NCI-H345 (cell line): ENCODE measurements around the gene GNAQ.
A peak's percentile ranks its signal among the peaks of the same experiment; 100 is the strongest.

Experiments used
- DNase-seq: peaks from one replicate; lab custom pipeline; 2025; lab: John Stamatoyannopoulos, UW

Gene GNAQ

GRCh38 chr9:77969083-77969482, 62.5 kb downstream of the GNAQ start:
- DNase-seq = no peak

GRCh38 chr9:77968506-77968905, 63.1 kb downstream of the GNAQ start:
- DNase-seq = peak; percentile 9

GRCh38 chr9:77966718-77967117, 64.9 kb downstream of the GNAQ start:
- DNase-seq = no peak

GRCh38 chr9:77965445-77966123, 66.0 kb downstream of the GNAQ start:
- peak; percentile 83 for DNase-seq

GRCh38 chr9:77964258-77964657, 67.4 kb downstream of the GNAQ start:
- no peak for DNase-seq

GRCh38 chr9:77961541-77961940, 70.1 kb downstream of the GNAQ start:
- DNase-seq = no peak

GRCh38 chr9:77960356-77961153, 71.1 kb downstream of the GNAQ start:
- no peak for DNase-seq

- no peak for DNase-seq
Observed at GRCh38 chr9:77959803-77960202, 71.8 kb downstream of the GNAQ start.

- DNase-seq = no peak
Observed at GRCh38 chr9:77957652-77958051, 74.0 kb downstream of the GNAQ start.

- peak; percentile 41 for DNase-seq
Observed at GRCh38 chr9:77956555-77956954, 75.1 kb downstream of the GNAQ start.

GRCh38 chr9:77954666-77955015, 77.0 kb downstream of the GNAQ start:
- no peak for DNase-seq

- DNase-seq = no peak
Observed at GRCh38 chr9:77954013-77954665, 77.5 kb downstream of the GNAQ start.

GRCh38 chr9:77953590-77953989, 78.0 kb downstream of the GNAQ start:
- DNase-seq = no peak

- no peak for DNase-seq
Observed at GRCh38 chr9:77952635-77953328, 78.8 kb downstream of the GNAQ start.

- DNase-seq = no peak
Observed at GRCh38 chr9:77951369-77951768, 80.2 kb downstream of the GNAQ start.

- DNase-seq = no peak
Observed at GRCh38 chr9:77949751-77950436, 81.7 kb downstream of the GNAQ start.

- no peak for DNase-seq
Observed at GRCh38 chr9:77947651-77948050, 84.0 kb downstream of the GNAQ start.

GRCh38 chr9:77946969-77947620, 84.5 kb downstream of the GNAQ start:
- no peak for DNase-seq

- DNase-seq = no peak
Observed at GRCh38 chr9:77946296-77946695, 85.3 kb downstream of the GNAQ start.

GRCh38 chr9:77945798-77946197, 85.8 kb downstream of the GNAQ start:
- no peak for DNase-seq

- DNase-seq = no peak
Observed at GRCh38 chr9:77944556-77945243, 86.9 kb downstream of the GNAQ start.
